MM.1S (cell line): ENCODE results near the gene ANTXRL.

Source experiments
- CTCF ChIP-seq: fragments of 300-600 bp; sonication (generic); IDR thresholded peaks from 2 replicates; pipeline ENCODE4 v1.5.1; 2016; ENCODE audit warnings: antibody characterized with exemption, low read length, mixed read lengths
- EZH2 ChIP-seq: fragments of 300-600 bp; sonication (generic); optimal IDR thresholded peaks from 2 replicates; pipeline ENCODE3; 2017; ENCODE audit warnings: low read depth, mild to moderate bottlenecking, antibody characterized with exemption, low read length, mixed read lengths
- EZH2phosphoT487 ChIP-seq: fragments of 300-600 bp; sonication (generic); IDR thresholded peaks from 2 replicates; pipeline ENCODE4 v1.6.1; 2018; ENCODE audit warnings: antibody characterized with exemption, low read length

GRCh38 chr10:46319389-46319788 lies 32.6 kb downstream of the ANTXRL start:
- TF ChIP-seq CTCF (no peak), EZH2 (no peak), EZH2phosphoT487 (no peak)
